ENCODE data around the gene DHRS7C. TPM values are rescaled to one million over a fixed set of nuclear protein-coding genes. Genes with fewer than 3 reads are reported as not detected.
A peak's percentile ranks its signal among the peaks of the same experiment; 100 is the strongest.

DHRS7C gene
- polyA plus RNA-seq, 3 donors: not detected

- TF ChIP-seq CTCF (IDR thresholded peaks at IDR 0.05): peak; percentile 76
- Histone ChIP-seq H3K4me1 (ENCODE audit: control insufficient read depth in 1 of 2, insufficient read depth in 2 of 2, low read length in 2 of 2) (no peaks in the 10 kb centered on the region), H3K36me3 (replicated peaks in 1 of 2; ENCODE audit: control insufficient read depth in 1 of 2, insufficient read depth in 2 of 2, low read length in 2 of 2) (no peaks in the 10 kb centered on the region), H3K4me2 (replicated peaks; ENCODE audit: extremely low read depth, low read length, poor library complexity, severe bottlenecking) (no peak overlapping the region), H3K27me3 (ENCODE audit: control insufficient read depth in 2 of 2, insufficient read depth in 2 of 2, low read length in 2 of 2) (no peaks in the 10 kb centered on the region), H3K79me2 (ENCODE audit: insufficient read depth, low read length) (no peaks in the 10 kb centered on the region), H3K9me3 (replicated peaks in 1 of 2; ENCODE audit: control insufficient read depth in 1 of 2, insufficient read depth in 1 of 2, low read length in 2 of 2) (no peaks in the 10 kb centered on the region), H2AFZ (ENCODE audit: insufficient read depth, low read depth, low read length, poor library complexity, severe bottlenecking) (no peak overlapping the region), H3K27ac (ENCODE audit: low read depth in 1 of 2, low read length in 2 of 2) (no peak overlapping the region), H3K4me3 (replicated peaks in 1 of 3; ENCODE audit: low read depth in 2 of 3, low read length in 3 of 3) (no peak overlapping the region), H4K20me1 (ENCODE audit: insufficient read depth, low read length) (no peaks in the 10 kb centered on the region), H3K9ac (ENCODE audit: insufficient read depth, low read length, poor library complexity, severe bottlenecking) (no peak overlapping the region)
- Mint-ChIP-seq H3K4me1 (no peaks in the 10 kb centered on the region), H3K9me3 (no peaks in the 10 kb centered on the region), H3K36me3 (no peaks in the 10 kb centered on the region), H3K4me3 (no peak overlapping the region), H3K27ac (no peak overlapping the region), H3K27me3 (ENCODE audit: low read depth in 3 of 3) (peaks cover 9 to 13% (median 13%) of the 10 kb centered on the region in 3 donors)
- WGBS (ENCODE audit: insufficient coverage): 35% methylated on average over 3 of the region's 5 CpGs
- intact Hi-C loops (cut with micrococcal nuclease): no loop called here
- peak in 1 of 3 donors; percentile 28 for DNase-seq
These were observed 22.9 kb downstream of the DHRS7C start for GRCh38 chr17:9768381-9768934.

- Mint-ChIP-seq H3K27me3 (ENCODE audit: low read depth in 3 of 3) (peaks cover 7 to 15% (median 14%) of the 10 kb centered on the region in 3 donors), H3K27ac (no peak overlapping the region), H3K9me3 (no peaks in the 10 kb centered on the region), H3K4me3 (no peak overlapping the region), H3K36me3 (no peaks in the 10 kb centered on the region), H3K4me1 (no peaks in the 10 kb centered on the region)
- Histone ChIP-seq H2AFZ (ENCODE audit: insufficient read depth, low read depth, low read length, poor library complexity, severe bottlenecking) (no peak overlapping the region), H3K9me3 (replicated peaks in 1 of 2; ENCODE audit: control insufficient read depth in 1 of 2, insufficient read depth in 1 of 2, low read length in 2 of 2) (no peaks in the 10 kb centered on the region), H3K4me2 (replicated peaks; ENCODE audit: extremely low read depth, low read length, poor library complexity, severe bottlenecking) (no peak overlapping the region), H3K4me3 (replicated peaks in 1 of 3; ENCODE audit: low read depth in 2 of 3, low read length in 3 of 3) (no peak overlapping the region), H3K27me3 (ENCODE audit: control insufficient read depth in 2 of 2, insufficient read depth in 2 of 2, low read length in 2 of 2) (no peaks in the 10 kb centered on the region), H3K79me2 (ENCODE audit: insufficient read depth, low read length) (no peaks in the 10 kb centered on the region), H3K9ac (ENCODE audit: insufficient read depth, low read length, poor library complexity, severe bottlenecking) (no peak overlapping the region), H3K4me1 (ENCODE audit: control insufficient read depth in 1 of 2, insufficient read depth in 2 of 2, low read length in 2 of 2) (no peaks in the 10 kb centered on the region), H3K36me3 (replicated peaks in 1 of 2; ENCODE audit: control insufficient read depth in 1 of 2, insufficient read depth in 2 of 2, low read length in 2 of 2) (no peaks in the 10 kb centered on the region), H4K20me1 (ENCODE audit: insufficient read depth, low read length) (no peaks in the 10 kb centered on the region), H3K27ac (ENCODE audit: low read depth in 1 of 2, low read length in 2 of 2) (no peak overlapping the region)
- no peak for TF ChIP-seq CTCF (IDR thresholded peaks at IDR 0.05)
- intact Hi-C loops (cut with micrococcal nuclease): no loop called here
- no peak for DNase-seq
- 91% methylated on average over 5 of the region's 7 CpGs for WGBS (ENCODE audit: insufficient coverage)
These were observed 23.9 kb downstream of the DHRS7C start for GRCh38 chr17:9767432-9767991.

Data from CD14-positive monocyte (primary cell).